GM18520 (cell line): ENCODE data around the gene DUS2.

Experiments used
- ATAC-seq: cut with Tn5 transposase; IDR thresholded peaks from one replicate; pipeline ENCODE4 v1.9.1; 2021; ENCODE audit not compliant: unreplicated experiment

Gene DUS2

GRCh38 chr16:68040506-68041288, 17.6 kb downstream of the DUS2 start:
- peak; percentile 82 for ATAC-seq

- ATAC-seq = no peak
Observed at GRCh38 chr16:68041783-68042182, 18.7 kb downstream of the DUS2 start.

- ATAC-seq = no peak
Observed at GRCh38 chr16:68046106-68046505, 23.0 kb downstream of the DUS2 start.

- ATAC-seq = no peak
Observed at GRCh38 chr16:68047987-68048386, 24.9 kb downstream of the DUS2 start.

GRCh38 chr16:68049449-68049848, 26.4 kb downstream of the DUS2 start:
- no peak for ATAC-seq

GRCh38 chr16:68055395-68055794, 32.3 kb downstream of the DUS2 start:
- ATAC-seq = no peak

GRCh38 chr16:68059804-68060203, 36.7 kb downstream of the DUS2 start:
- ATAC-seq = no peak

- ATAC-seq = no peak
Observed at GRCh38 chr16:68061396-68061795, 38.3 kb downstream of the DUS2 start.

GRCh38 chr16:68062910-68063393, 39.9 kb downstream of the DUS2 start:
- ATAC-seq = no peak

- ATAC-seq = no peak
Observed at GRCh38 chr16:68064791-68065365, 41.8 kb downstream of the DUS2 start.

- ATAC-seq = no peak
Observed at GRCh38 chr16:68065716-68066305, 42.7 kb downstream of the DUS2 start.

GRCh38 chr16:68066763-68067162, 43.7 kb downstream of the DUS2 start:
- ATAC-seq = no peak

GRCh38 chr16:68068926-68069325, 45.8 kb downstream of the DUS2 start:
- ATAC-seq = no peak

GRCh38 chr16:68069511-68070248, 46.6 kb downstream of the DUS2 start:
- ATAC-seq = no peak

GRCh38 chr16:68070249-68070730, 47.2 kb downstream of the DUS2 start:
- ATAC-seq = no peak

- no peak for ATAC-seq
Observed at GRCh38 chr16:68070806-68071517, 47.9 kb downstream of the DUS2 start.

GRCh38 chr16:68071518-68071901, 48.4 kb downstream of the DUS2 start:
- no peak for ATAC-seq

GRCh38 chr16:68072038-68072695, 49.1 kb downstream of the DUS2 start:
- no peak for ATAC-seq

GRCh38 chr16:68073902-68074760, 51.0 kb downstream of the DUS2 start:
- no peak for ATAC-seq
